ENCODE measurements around the gene TUBB8B. TPM values are rescaled to one million over a fixed set of nuclear protein-coding genes. Genes with fewer than 3 reads are reported as not detected.
"Not testable (repeated sequence)": the region's sequence is repeated elsewhere in the genome, so short reads cannot be mapped to it uniquely, and the experiment has no call there.

TUBB8B gene
- total RNA-seq (not detected), polyA plus RNA-seq (under 1 TPM in 1 of 3 donors, not detected in 2; 0.78 TPM)
- long read RNA-seq, donor 1 = 0 reads
- long read RNA-seq, donor 2 = 0 reads
- long read RNA-seq, donor 3 = 0 reads
- long read RNA-seq, donor 4 = 0 reads
- long read RNA-seq, donor 5 = 0 reads
- long read RNA-seq, donor 6 = 0 reads
- long read RNA-seq, donor 7 = 0 reads
- long read RNA-seq, donor 8 = 0 reads
- long read RNA-seq, donor 9 = 0 reads
- long read RNA-seq, donor 10 = 0 reads

- intact Hi-C loops (cut with DNase I; ENCODE audit: low total_unique reads); H3K36me3 ChIP-seq; H3K9me3 ChIP-seq; H3K27ac ChIP-seq; H3K27me3 ChIP-seq; DNase-seq; H3K4me3 ChIP-seq; H3K4me1 ChIP-seq: not testable (repeated sequence)
- 78 to 91% (median 85%) methylated on average over 6 to 25 of the region's 37 CpGs for WGBS, 5 donors
Measured at GRCh38 chr18:49176-49665, at the start of gene TUBB8B. Gene TUBB8B (minus strand): TSS chr18:49615. CDS start chr18:49557, 58 bp downstream.

GRCh38 chr18:97252-97914 lies 48.0 kb upstream of the TUBB8B start:
- intact Hi-C loops (cut with DNase I; ENCODE audit: low total_unique reads); H3K4me3 ChIP-seq; H3K27me3 ChIP-seq; H3K9me3 ChIP-seq; H3K36me3 ChIP-seq; DNase-seq; H3K27ac ChIP-seq; H3K4me1 ChIP-seq: not testable (repeated sequence)
- 81 to 87% (median 83%) methylated on average over 13 to 21 of the region's 31 CpGs for WGBS, 5 donors

- H3K4me1 ChIP-seq; DNase-seq; H3K27me3 ChIP-seq; H3K36me3 ChIP-seq; H3K4me3 ChIP-seq; intact Hi-C loops (cut with DNase I; ENCODE audit: low total_unique reads); H3K9me3 ChIP-seq; H3K27ac ChIP-seq: not testable (repeated sequence)
- WGBS, 5 donors = 63 to 83% (median 68%) methylated on average over 5 to 10 of the region's 20 CpGs; no CpG with 5 or more reads in 1 of the 5 donors
Measured at GRCh38 chr18:96767-97131, 47.3 kb upstream of the TUBB8B start.

GRCh38 chr18:96101-96766 lies 46.8 kb upstream of the TUBB8B start:
- WGBS, 5 donors = 68 to 89% (median 83%) methylated on average over 2 to 21 of the region's 37 CpGs
- H3K4me1 ChIP-seq; H3K4me3 ChIP-seq; H3K27me3 ChIP-seq; DNase-seq; H3K27ac ChIP-seq; H3K9me3 ChIP-seq; H3K36me3 ChIP-seq; intact Hi-C loops (cut with DNase I; ENCODE audit: low total_unique reads): not testable (repeated sequence)

- WGBS, 5 donors = 86 to 90% (median 89%) methylated on average over 13 to 18 of the region's 18 CpGs
- DNase-seq; H3K9me3 ChIP-seq; H3K36me3 ChIP-seq; H3K27ac ChIP-seq; intact Hi-C loops (cut with DNase I; ENCODE audit: low total_unique reads); H3K4me1 ChIP-seq; H3K4me3 ChIP-seq; H3K27me3 ChIP-seq: not testable (repeated sequence)
Measured at GRCh38 chr18:95580-95979, 46.2 kb upstream of the TUBB8B start.

- 69 to 75% (median 73%) methylated on average over 6 of the region's 6 CpGs for WGBS, 5 donors
- H3K9me3 ChIP-seq; H3K36me3 ChIP-seq; H3K27ac ChIP-seq; H3K4me3 ChIP-seq; intact Hi-C loops (cut with DNase I; ENCODE audit: low total_unique reads); DNase-seq; H3K27me3 ChIP-seq; H3K4me1 ChIP-seq: not testable (repeated sequence)
Measured at GRCh38 chr18:93897-94408, 44.5 kb upstream of the TUBB8B start.

GRCh38 chr18:91561-91960 lies 42.1 kb upstream of the TUBB8B start:
- H3K27me3 ChIP-seq; H3K4me1 ChIP-seq; H3K27ac ChIP-seq; H3K4me3 ChIP-seq; intact Hi-C loops (cut with DNase I; ENCODE audit: low total_unique reads); H3K36me3 ChIP-seq; H3K9me3 ChIP-seq; DNase-seq: not testable (repeated sequence)
- 82 to 93% (median 87%) methylated on average over 1 of the region's 1 CpG for WGBS, 5 donors

- WGBS, 5 donors = 72 to 80% (median 76%) methylated on average over 16 to 17 of the region's 17 CpGs
- H3K9me3 ChIP-seq; intact Hi-C loops (cut with DNase I; ENCODE audit: low total_unique reads); H3K4me3 ChIP-seq; DNase-seq; H3K36me3 ChIP-seq; H3K27ac ChIP-seq; H3K4me1 ChIP-seq; H3K27me3 ChIP-seq: not testable (repeated sequence)
Measured at GRCh38 chr18:90396-91193, 41.2 kb upstream of the TUBB8B start.

GRCh38 chr18:89124-89523 lies 39.7 kb upstream of the TUBB8B start:
- H3K9me3 ChIP-seq; H3K36me3 ChIP-seq; H3K27ac ChIP-seq; H3K4me1 ChIP-seq; H3K4me3 ChIP-seq; H3K27me3 ChIP-seq; intact Hi-C loops (cut with DNase I; ENCODE audit: low total_unique reads); DNase-seq: not testable (repeated sequence)
- WGBS, 5 donors = 53 to 74% (median 71%) methylated on average over 4 to 6 of the region's 6 CpGs; no CpG with 5 or more reads in 1 of the 5 donors

GRCh38 chr18:84801-85200 lies 35.4 kb upstream of the TUBB8B start:
- H3K36me3 ChIP-seq; H3K4me3 ChIP-seq; H3K4me1 ChIP-seq; intact Hi-C loops (cut with DNase I; ENCODE audit: low total_unique reads); H3K27ac ChIP-seq; H3K9me3 ChIP-seq; DNase-seq; H3K27me3 ChIP-seq: not testable (repeated sequence)
- 81 to 92% (median 87%) methylated on average over 9 to 12 of the region's 12 CpGs for WGBS, 5 donors

- H3K36me3 ChIP-seq; H3K4me3 ChIP-seq; H3K27ac ChIP-seq; intact Hi-C loops (cut with DNase I; ENCODE audit: low total_unique reads); DNase-seq; H3K4me1 ChIP-seq; H3K9me3 ChIP-seq; H3K27me3 ChIP-seq: not testable (repeated sequence)
- 70 to 82% (median 75%) methylated on average over 9 to 11 of the region's 11 CpGs for WGBS, 5 donors
Measured at GRCh38 chr18:82626-83209, 33.3 kb upstream of the TUBB8B start.
